Activated naive CD8-positive, alpha-beta T cell (primary cell): Measurements from ENCODE around the gene RRP1B.
"Not testable (repeated sequence)": the region's sequence is repeated elsewhere in the genome, so short reads cannot be mapped to it uniquely, and the experiment has no call there.

ENCODE experiments used
- H3K27ac Mint-ChIP-seq: one replicate; pipeline ENCODE4 v1.8.0; 2021; ENCODE audit warnings: mixed read lengths
- H3K27me3 Mint-ChIP-seq: one replicate; pipeline ENCODE4 v1.8.0; 2021; ENCODE audit warnings: mixed read lengths
- H3K36me3 Mint-ChIP-seq: one replicate; pipeline ENCODE4 v1.8.0; 2021; ENCODE audit warnings: mixed read lengths
- H3K4me1 Mint-ChIP-seq: one replicate; pipeline ENCODE4 v1.8.0; 2021; ENCODE audit warnings: low read depth, mixed read lengths
- H3K4me3 Mint-ChIP-seq: one replicate; pipeline ENCODE4 v1.8.0; 2021; ENCODE audit warnings: mild to moderate bottlenecking, mixed read lengths
- H3K9me3 Mint-ChIP-seq: one replicate; pipeline ENCODE4 v1.8.0; 2021; ENCODE audit warnings: low read depth, mixed read lengths

The RRP1B gene

GRCh38 chr21:43697758-43698643 is 38.6 kb downstream of the RRP1B start:
- Mint-ChIP-seq H3K9me3 (no peaks in the 10 kb centered on the region), H3K4me3 (no peak overlapping the region), H3K4me1 (peaks cover 18% of the 10 kb centered on the region), H3K36me3 (peaks cover 12% of the 10 kb centered on the region), H3K27me3 (no peaks in the 10 kb centered on the region), H3K27ac (no peak overlapping the region)

GRCh38 chr21:43699492-43699777 is 40.1 kb downstream of the RRP1B start:
- not testable (repeated sequence) for H3K4me3 Mint-ChIP-seq, H3K27ac Mint-ChIP-seq, H3K36me3 Mint-ChIP-seq, H3K9me3 Mint-ChIP-seq, H3K27me3 Mint-ChIP-seq
- peaks cover 19% of the 10 kb centered on the region for H3K4me1 Mint-ChIP-seq

GRCh38 chr21:43699933-43700599 is 40.7 kb downstream of the RRP1B start:
- no peak overlapping the region for H3K4me3 Mint-ChIP-seq
- H3K36me3 Mint-ChIP-seq = peaks cover 10% of the 10 kb centered on the region
- H3K27me3 Mint-ChIP-seq = no peaks in the 10 kb centered on the region
- H3K9me3 Mint-ChIP-seq = no peaks in the 10 kb centered on the region
- H3K4me1 Mint-ChIP-seq = peaks cover 19% of the 10 kb centered on the region
- no peak overlapping the region for H3K27ac Mint-ChIP-seq

- Mint-ChIP-seq H3K4me1 (peaks cover 16% of the 10 kb centered on the region), H3K27me3 (no peaks in the 10 kb centered on the region), H3K36me3 (peaks cover 7% of the 10 kb centered on the region), H3K4me3 (no peak overlapping the region), H3K9me3 (no peaks in the 10 kb centered on the region), H3K27ac (no peak overlapping the region)
These were observed 42.8 kb downstream of the RRP1B start for GRCh38 chr21:43701936-43702784.

DNA sequence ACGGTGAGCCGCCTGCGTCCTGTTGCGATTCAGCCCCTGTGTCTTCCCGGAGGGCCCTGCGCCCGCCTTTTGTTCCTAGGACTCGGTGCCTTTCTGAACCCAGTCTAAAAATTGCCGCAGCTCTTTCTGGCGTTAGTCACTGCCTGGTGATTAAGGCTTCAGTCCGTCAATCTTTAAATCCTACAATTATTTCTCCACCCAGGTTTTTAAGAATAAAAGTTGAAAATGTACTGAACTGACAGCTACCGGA is 43.4 kb downstream of the RRP1B start:
- no peak overlapping the region for H3K27ac Mint-ChIP-seq
- peaks cover 12% of the 10 kb centered on the region for H3K4me1 Mint-ChIP-seq
- H3K4me3 Mint-ChIP-seq = peak overlapping the region; percentile 73
- no peaks in the 10 kb centered on the region for H3K9me3 Mint-ChIP-seq
- H3K36me3 Mint-ChIP-seq = peaks cover 4% of the 10 kb centered on the region
- no peaks in the 10 kb centered on the region for H3K27me3 Mint-ChIP-seq

DNA sequence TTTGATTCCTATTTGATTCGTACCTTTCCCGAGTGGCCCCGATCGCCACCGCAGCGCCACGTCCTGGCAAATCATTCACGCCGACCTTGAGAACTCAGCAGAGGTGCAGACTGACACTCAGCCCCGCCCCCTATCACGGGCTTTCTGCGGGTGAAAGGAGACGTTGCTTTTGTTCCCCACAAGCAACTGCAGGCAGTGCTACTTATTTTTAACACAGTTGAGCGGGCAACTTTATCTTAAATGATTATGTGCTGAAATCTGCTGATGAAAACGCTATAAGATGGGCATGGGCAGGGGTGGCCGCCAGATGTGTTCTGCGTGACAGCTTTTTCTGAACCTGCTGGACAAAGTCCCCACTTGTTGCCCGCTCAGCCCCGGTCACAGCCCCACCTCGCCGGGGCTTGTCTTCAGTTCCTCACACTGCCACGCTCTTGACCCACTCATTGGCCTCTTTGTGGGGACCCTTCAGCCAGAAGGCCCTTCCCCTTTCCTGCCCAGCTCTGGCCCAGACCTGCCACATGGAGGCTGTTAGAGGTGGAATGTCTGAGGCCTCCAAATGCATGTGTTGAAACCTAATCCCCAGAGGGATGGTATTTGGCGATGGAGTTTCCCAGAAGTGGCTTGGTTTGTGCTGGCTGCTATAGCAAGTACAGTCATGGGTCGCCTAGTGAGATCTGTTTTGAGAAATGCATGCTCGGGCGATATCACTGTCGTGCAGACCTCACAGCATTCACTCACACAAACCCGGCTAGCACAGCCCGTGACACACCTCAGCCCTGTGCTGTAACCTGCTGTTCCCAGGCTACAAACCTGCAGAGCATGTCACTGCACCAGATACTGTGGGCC is 43.9 kb downstream of the RRP1B start:
- no peaks in the 10 kb centered on the region for H3K27me3 Mint-ChIP-seq
- H3K4me1 Mint-ChIP-seq = peaks cover 10% of the 10 kb centered on the region
- H3K4me3 Mint-ChIP-seq = peak overlapping the region; percentile 73
- no peaks in the 10 kb centered on the region for H3K9me3 Mint-ChIP-seq
- no peak overlapping the region for H3K27ac Mint-ChIP-seq
- H3K36me3 Mint-ChIP-seq = peaks cover 3% of the 10 kb centered on the region

GRCh38 chr21:43707462-43707861 is 48.1 kb downstream of the RRP1B start:
- Mint-ChIP-seq H3K27me3 (no peaks in the 10 kb centered on the region), H3K4me1 (peaks cover 6% of the 10 kb centered on the region), H3K36me3 (no peaks in the 10 kb centered on the region), H3K9me3 (no peaks in the 10 kb centered on the region), H3K27ac (no peak overlapping the region), H3K4me3 (no peak overlapping the region)

DNA sequence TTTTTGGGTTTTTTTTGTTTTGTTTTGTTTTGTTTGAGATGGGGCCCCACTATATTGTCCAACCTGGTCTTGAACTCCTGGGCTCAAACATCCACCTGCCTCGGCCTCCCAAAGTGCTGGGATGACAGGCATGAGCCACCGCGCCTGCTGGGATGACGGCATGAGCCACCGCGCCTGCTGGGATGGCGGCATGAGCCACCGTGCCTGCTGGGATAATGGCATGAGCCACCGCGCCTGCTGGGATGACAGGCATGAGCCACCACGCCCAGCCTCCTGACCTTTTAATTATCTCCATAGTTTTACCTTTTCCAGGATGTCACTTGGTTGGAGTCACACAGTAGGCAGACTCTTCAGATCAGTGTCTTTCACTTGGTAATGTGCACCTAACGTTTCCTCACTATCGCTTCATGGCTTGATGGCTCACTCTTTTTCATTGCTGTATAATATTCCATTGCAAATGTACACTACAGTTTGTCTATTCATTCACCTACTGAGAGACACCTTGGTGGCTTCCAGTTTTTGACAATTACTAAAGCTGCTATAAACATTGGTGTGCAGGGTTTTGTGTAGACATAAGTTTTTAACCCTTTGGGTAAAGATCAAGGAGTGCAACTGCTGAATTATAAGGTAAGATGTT is 49.5 kb downstream of the RRP1B start:
- Mint-ChIP-seq H3K4me3 (no peak overlapping the region), H3K9me3 (no peaks in the 10 kb centered on the region)

DNA sequence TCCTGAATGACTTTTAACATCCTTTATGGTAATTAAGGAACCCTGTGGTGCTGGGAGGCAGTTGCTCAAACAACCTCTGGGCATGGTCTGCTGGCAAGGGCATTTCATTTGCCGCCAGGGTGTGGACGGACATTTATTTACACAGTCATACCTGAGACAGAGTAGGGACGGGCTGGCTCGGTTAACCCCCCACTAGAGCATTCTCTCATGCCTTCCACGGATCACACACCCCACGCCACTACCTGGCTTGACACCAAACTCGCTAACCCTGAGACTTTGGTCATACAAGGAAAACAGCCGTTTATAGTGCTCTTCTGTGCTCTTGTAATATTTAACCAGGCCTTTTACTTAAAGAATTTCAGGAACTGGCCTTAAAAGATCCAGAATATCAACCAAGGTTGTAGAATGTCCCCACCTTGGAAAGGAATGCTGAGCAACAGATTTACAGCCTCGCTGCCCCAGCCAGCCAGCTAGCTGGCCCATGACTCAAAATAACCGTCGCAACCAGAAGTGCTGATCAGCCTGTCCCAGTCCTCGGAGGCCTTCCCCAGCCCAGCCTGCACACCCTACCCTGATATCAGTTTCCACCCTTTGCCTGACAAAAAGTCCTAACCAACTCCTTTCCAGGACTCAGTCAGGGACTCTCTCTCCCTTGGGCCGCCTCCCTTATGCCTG is 53.0 kb downstream of the RRP1B start:
- Mint-ChIP-seq H3K4me1 (peaks cover 7% of the 10 kb centered on the region), H3K4me3 (no peak overlapping the region), H3K9me3 (no peaks in the 10 kb centered on the region), H3K36me3 (no peaks in the 10 kb centered on the region), H3K27ac (no peak overlapping the region), H3K27me3 (no peaks in the 10 kb centered on the region)

More for the DNA sequence above, 49.5 kb downstream of the RRP1B start:
- no peaks in the 10 kb centered on the region for H3K27me3 Mint-ChIP-seq
- no peaks in the 10 kb centered on the region for H3K36me3 Mint-ChIP-seq
- H3K27ac Mint-ChIP-seq = no peak overlapping the region
- H3K4me1 Mint-ChIP-seq = no peaks in the 10 kb centered on the region

DNA sequence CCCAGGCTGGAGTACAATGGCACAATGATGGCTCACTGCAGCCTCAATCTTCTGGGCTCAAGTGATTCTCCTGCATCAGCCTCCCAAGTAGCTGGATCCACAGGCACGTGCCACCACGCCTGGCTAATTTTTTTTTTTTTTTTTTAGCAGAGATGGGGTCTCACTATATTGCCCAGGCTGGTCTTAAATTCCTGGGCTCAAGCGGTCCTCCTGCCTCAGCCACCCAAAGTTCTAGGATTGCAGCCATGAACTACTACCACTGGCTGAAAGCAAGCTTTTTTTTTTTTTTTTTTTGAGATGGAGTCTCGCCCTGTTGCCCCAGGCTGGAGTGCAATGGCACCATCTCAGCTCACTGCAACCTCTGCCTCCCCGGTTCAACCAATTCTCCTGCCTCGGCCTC is 53.8 kb downstream of the RRP1B start:
- H3K27ac Mint-ChIP-seq, H3K27me3 Mint-ChIP-seq, H3K36me3 Mint-ChIP-seq, H3K4me3 Mint-ChIP-seq, H3K9me3 Mint-ChIP-seq: not testable (repeated sequence)
- peaks cover 10% of the 10 kb centered on the region for H3K4me1 Mint-ChIP-seq

GRCh38 chr21:43716376-43717165 is 57.2 kb downstream of the RRP1B start:
- H3K4me3 Mint-ChIP-seq = no peak overlapping the region
- no peak overlapping the region for H3K27ac Mint-ChIP-seq
- H3K4me1 Mint-ChIP-seq = peaks cover 23% of the 10 kb centered on the region
- H3K36me3 Mint-ChIP-seq = no peaks in the 10 kb centered on the region
- no peaks in the 10 kb centered on the region for H3K27me3 Mint-ChIP-seq
- H3K9me3 Mint-ChIP-seq = no peaks in the 10 kb centered on the region

GRCh38 chr21:43717166-43717853 is 58.0 kb downstream of the RRP1B start:
- Mint-ChIP-seq H3K4me3 (peak overlapping the region; percentile 59), H3K27ac (no peak overlapping the region)

More at GRCh38 chr21:43717166-43717853, 58.0 kb downstream of the RRP1B start:
- H3K27me3 Mint-ChIP-seq = no peaks in the 10 kb centered on the region
- H3K36me3 Mint-ChIP-seq = no peaks in the 10 kb centered on the region
- H3K4me1 Mint-ChIP-seq = peaks cover 28% of the 10 kb centered on the region
- no peaks in the 10 kb centered on the region for H3K9me3 Mint-ChIP-seq
